HG03045 (cell line): ENCODE data around the gene RFX8.
"Not testable (repeated sequence)": the region's sequence is repeated elsewhere in the genome, so short reads cannot be mapped to it uniquely, and the experiment has no call there.

Source experiments
- ATAC-seq: cut with Tn5 transposase; IDR thresholded peaks from one replicate; pipeline ENCODE4 v1.9.1; 2021; ENCODE audit warnings: mild to moderate bottlenecking, moderate library complexity; ENCODE audit not compliant: unreplicated experiment

The RFX8 gene

DNA sequence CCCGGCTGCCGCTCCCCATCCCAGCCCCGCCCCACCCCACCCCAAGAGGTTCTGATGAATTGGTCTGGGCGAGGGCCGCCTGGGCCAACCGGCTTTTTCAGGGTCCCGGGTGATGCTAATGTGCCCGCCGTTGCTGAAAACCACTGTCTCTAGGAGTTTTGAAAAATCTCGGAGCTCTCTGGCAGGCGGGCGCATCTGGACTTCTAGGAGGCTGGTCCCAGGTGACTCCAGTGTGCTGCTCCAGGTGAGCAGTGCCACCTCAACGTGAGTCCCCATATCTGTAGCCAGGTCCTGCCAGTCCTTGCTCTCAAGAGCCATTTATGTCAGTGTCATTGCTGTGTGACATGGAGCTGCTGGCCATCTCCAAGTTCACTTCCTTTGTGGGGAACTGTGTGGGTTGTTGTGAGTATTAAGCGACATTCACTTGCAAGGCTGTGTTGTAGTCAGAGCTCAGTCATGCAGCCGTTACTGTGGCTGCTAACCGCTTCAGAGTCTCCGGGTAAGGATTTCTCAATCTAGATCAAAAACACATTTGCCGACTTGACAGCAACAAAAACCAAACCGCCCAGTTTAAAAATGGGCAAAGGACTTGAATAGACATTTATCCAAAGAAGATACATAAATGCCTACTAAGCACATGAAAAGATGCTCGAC is at the start of gene RFX8:
TSS of gene RFX8 (minus strand) at position 382 of the 654 bp plus-strand sequence. CDS start 8,264 bp downstream, outside the sequence.
- no peak for ATAC-seq

DNA sequence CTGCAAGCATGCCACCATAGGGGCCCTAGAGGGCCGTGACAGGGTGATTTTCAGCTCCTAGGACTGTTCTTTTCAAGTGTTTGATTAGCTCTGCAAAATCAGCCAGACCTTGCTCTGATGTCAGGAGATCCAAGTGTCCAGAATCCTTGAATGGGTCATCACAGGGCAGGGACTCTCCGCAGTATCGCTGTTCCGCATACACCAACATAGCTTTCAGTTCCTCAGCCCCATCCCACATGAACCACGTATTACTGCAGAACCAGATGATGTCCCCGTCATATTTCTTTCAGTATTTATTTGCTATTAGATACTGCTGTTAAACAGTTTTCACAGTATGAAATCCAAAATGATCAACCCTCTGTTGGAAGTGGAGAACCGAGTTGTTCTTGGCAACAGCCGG is 46.6 kb upstream of the RFX8 start:
- no peak for ATAC-seq

DNA sequence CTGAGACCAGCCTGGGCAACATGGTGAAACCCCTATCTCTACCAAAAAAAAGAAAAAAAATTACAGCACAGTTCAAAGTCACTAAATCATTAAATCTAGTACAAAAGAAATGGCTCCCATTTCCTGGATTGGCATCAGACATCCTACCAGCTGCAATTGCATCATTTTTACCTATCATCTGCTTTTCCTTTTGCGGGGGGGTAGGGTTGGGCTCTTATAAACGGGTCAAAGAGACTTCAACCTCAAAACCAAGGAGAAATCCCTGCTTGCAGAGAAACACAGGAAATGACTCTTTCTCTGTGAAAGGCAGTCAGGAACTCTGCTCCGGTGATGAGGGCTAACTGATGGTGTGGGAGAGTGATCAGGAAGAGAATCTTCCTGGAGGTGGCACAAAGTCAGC is 45.3 kb upstream of the RFX8 start:
- ATAC-seq = no peak

DNA sequence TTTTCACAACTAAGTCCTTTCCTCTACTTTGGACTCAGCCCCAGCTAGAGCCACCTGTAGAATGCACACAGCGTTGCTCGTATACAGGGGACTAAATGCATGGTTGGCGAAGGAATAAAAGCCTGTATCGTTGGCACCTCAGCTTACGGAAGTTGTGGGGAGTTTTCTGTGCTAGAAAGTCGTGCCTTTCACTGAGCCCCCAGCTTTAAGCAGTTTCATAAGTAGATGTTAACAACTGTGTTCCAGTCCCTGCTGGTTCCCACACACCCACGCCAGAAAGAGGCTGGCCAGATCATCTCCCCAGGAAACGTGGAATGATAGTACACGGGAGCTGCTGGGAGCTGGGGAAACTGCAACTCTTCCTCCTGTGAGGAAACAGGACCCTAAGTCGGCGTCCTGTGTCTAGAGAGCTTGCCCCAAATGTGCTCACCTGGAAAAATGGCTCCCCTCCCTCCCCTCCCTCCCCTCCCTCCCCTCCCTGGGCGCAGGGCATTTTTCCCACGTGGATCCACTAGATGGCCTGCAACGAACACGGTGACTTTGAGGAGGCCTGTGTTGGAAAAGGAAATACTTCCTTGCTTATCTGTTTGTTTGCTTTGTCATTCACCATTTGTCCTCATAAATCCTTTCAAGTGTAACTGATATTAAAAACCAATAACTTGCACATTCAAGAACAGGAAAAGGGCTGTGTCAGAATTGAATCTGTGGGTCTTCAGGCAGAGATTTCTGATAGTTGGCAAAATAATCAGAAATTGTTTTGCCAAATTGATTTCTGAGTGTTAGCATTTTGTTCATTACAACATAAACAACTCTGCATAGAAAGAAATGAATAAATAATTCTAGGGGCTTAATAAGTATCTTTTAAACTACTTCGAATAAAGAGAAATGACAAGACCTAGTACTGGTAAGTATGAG is 43.9 kb upstream of the RFX8 start:
- no peak for ATAC-seq

DNA sequence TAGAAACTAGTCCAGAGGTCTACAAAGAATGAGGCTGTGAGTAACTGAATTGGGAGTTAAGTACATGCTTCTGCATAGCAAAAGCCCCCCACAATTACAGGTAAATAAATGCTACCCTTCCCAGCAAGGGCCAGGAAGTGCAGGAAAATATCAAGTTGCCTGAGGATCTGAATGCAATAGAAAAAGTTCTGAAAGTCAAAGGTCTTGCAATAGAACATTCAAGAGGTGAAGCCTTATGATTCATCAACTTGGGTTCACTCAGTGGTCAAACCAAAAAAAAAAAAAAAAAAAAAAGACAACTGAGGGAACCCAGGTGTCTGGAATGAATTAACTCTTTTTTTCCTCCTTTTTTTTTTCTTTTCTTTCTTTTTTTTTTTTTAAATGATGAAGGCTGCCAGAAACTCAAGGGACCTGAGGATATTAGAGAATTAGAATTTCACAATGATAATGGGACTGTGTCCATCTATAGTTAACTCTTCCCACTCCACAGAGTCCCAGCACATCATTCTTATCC is 42.9 kb upstream of the RFX8 start:
- ATAC-seq = no peak

DNA sequence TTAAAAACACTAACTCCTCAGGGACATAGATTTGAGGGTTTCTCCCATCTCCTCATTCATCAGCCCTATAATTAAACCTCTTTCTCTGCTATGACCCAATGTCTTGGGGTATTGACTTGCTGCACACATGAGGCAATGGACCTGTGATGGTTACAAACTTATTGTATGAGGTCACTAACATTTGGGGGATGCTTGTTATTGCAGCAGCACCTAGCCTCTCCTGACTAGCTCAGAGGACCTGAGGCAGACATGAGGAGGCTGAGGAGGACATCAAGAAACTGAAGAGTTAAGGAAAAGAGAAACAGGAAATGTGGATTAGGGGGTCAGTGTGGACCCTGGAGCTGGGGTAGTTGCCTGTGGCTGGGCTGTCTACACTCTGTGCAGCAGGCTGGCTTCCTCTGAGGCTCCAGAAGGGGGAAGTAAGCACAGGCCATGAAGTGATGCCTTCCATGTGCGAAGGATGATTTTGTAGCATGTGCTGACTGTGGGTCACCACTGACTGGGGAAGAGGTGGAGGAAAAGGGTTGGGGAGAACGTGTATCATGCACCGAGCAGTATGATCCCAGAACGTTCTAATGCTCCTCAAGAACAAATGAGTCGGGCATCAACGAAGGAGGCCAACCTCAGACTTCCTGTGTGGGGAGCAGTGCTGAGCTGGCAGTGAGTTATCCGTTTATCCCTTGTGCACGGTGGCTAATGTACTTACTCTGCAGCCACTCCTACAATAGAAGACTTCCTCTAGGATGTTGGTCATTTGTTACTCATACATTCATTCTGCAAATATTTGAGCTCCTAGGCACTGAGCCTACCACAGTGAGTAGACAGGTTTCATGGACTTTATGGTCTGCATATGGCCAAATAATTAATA is 42.1 kb upstream of the RFX8 start:
- ATAC-seq = no peak

DNA sequence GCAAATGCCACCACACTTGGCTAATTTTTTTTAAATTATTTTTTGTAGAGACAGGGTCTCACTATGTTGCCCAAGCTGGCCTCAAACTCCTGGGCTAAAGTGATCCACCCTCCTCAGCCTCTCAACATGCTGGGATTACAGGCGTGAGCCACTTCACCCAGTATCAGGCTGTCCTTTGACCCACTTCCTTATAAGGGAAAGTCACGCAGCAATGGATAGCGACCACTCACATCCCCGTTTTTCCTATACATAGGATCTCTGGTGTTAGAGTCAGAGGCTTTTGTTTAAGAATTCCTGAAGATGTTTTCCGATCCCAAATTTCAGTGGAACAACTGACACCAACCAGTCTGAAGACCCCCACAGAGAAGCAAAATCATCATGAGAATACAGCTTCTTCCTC is 41.4 kb upstream of the RFX8 start:
- ATAC-seq = no peak

DNA sequence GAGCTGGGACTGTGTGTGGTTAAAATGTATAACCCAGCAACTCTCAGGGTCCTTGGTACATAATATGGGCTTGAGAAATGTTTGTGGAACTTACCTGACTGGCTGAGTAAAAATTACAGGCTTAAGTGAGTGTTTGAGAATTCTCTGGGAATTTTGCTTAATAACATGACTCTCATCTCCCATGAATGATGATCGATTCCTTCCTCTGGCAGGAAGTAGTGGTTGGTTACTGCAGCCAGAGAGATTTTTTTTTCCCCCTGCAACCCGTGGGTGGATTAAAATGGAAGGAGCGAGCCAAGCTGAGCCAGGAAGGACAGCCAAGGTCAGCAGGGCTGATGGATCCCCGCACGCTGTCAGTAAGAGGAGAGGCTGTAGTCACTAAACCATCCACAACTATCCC is 40.6 kb upstream of the RFX8 start:
- ATAC-seq = no peak

DNA sequence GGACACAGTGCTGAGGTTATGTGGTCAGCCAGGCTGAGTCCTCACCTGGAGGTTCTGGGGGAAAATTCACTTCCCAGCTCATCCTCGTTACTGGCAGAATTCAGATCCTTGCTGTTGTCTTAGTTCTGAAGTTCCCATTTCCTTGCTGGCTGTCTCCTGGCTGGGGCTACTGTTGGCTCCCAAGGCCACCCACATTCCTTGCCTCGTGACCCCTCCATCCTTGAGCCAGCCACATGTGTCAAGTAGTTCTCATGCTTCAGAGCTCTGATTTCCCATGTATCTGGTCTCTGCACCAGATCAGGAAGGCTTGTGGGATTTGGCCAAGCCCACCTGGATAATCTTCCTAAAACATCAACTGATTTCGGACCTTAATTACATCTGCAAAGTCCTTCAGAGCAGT is 38.1 kb upstream of the RFX8 start:
- ATAC-seq = no peak

DNA sequence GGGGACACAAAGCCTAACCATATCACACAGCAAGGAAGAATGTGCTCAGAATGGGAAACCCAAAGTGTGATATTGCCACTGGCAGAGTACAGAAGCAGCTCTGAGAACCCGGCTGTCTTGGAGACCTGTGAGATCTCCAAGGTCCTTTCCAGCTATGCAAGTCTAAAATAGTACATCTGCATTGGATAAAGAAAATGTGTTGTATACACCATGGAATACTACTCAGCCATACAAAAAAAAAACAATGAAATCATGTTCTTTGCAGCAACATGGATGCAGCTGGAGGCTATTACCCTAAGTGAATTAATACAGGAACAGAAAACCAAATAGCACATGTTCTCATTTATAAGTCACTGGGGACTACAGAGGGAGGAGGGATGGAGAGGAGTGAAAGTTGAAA is 36.5 kb upstream of the RFX8 start:
- no peak for ATAC-seq

DNA sequence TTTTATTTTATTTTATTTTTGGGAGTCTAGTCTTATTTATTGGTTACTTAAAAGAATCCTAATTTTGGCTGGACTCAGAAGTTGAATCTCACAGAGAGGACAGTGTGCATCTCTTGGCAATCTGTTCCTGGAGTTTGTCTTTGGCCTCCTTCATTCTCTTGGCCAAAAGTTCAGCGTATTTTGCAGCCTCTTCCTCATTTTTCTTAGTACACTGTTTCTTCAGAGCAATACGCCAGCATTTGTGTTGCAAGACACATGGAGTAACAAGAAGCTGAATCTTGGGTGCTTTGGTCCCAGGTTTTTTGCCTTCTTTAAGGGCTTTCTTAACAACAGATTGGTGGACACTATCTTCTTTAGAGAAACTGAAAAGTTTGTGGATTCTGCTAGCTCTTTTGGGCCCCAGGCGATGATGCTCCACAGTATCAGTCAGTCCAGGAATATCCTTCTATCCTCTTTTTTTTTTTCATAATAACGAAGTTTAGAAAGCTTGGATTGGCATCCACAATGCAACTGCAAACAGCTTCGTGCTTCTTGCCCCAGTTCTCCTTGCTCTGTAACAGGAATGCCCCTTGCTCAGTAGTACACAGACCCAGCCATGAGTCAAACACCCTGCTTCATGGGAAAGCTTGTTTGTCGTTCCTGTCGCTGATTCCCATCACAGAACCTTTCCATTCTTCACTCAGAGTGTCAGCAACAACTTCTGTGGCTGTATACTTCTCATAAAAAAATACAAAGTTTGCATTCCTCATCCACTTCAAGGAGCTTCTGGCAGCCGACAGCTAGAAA is 34.8 kb upstream of the RFX8 start:
- no peak for ATAC-seq

DNA sequence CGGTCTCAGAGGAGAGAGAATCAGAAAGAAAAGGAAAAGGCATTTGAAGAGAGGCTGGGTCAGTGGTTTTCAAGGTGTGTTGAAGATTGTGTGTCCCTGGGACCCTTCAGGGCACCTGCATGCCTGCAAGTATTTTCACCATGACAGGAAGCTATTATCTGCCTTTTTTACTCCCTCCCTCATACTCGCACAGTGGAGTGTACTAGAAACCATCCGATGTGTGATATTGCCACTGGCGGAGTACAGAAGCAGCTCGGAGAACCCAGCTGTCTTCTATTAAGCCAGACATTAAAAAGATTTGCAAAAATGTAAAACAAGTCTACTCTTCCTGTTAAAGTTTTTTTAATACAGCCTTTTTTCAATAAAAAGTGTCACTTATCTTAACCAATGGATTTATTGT is 33.7 kb upstream of the RFX8 start:
- ATAC-seq = no peak

DNA sequence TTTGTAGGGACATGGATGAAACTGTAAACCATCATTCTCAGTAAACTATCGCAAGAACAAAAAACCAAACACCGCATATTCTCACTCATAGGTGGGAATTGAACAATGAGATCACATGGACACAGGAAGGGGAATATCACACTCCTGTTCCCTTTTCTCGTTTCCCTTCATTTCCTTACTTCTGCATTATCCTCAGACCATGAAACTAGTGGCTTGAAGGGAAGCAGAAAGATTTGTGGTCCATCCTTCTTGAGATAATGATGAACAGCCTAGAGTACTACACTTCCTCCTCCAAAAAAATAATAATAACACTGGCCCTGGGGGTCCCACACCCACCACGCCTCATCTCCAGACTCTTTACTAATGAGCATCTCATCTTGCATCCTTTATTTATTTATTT is 30.4 kb upstream of the RFX8 start:
- not testable (repeated sequence) for ATAC-seq

DNA sequence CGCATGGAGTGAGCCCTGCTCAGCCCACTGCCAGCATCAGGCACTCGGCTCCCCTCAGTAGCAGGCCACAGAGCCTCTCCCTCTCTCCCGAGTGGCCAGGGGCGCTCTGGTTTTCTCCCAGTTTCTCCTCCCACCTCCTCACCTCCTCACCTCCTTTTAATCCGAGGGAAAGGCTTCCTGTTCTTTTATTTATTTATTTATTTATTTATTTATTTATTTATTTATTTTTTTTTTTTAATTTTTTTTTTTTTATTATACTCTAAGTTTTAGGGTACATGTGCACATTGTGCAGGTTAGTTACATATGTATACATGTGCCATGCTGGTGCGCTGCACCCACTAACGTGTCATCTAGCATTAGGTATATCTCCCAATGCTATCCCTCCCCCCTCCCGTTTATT is 29.8 kb upstream of the RFX8 start:
- ATAC-seq = not testable (repeated sequence)

DNA sequence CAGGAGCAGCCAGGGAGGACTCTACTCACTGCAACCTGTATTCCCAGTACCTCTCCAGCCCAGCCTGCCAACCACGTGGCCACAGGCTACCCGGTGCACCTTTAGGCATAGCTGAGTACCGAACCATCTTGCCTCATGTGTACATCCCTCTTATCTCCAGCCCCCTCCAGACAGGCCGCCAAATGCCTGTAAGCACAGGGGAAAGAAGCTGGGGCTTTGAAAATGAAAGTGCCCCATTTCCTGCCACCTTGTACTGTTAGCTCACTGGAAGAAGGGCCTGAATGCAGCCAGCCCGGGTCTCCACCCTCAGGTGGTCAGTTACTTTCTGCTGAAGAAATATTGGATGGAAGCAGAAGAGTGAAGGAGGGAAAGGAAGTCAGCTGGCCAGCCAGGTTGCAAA is 27.2 kb upstream of the RFX8 start:
- no peak for ATAC-seq

DNA sequence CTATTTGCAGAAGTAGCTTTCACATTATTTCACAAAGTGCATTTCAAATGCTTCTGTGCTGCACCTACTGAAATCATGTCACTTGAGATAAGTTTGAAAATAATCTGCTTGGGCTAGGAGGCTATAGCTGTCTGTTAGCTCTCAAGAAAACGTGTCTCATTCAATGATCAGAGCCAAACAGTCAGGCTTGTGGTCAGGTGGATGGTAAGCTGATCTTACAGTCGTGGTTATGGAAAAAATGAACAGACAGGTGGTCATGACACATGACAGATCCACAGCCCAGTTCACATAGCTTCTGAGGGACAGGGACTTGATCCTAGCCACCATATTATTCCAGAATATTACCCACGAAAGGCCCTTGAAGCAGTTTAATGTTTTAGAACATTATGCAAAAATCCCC is 26.5 kb upstream of the RFX8 start:
- ATAC-seq = no peak

DNA sequence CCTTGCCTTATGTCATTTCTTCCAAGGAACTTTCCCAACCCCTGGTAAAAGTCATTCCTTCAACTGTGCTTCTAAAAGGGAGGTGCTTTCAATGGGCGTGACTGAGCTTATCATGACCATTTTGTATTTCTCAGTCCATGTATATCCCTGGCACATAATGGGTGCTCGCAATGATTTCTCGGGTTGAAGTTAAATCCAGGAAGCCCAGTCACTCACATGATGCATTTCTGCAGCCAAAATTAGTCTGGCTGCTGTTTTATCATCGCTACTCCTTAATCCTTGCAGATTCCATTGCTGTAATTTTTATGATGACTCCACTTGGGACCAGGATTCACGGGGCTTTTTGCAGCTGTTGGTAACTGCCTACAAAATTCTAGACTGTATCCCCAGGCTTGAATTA is 25.9 kb upstream of the RFX8 start:
- no peak for ATAC-seq

DNA sequence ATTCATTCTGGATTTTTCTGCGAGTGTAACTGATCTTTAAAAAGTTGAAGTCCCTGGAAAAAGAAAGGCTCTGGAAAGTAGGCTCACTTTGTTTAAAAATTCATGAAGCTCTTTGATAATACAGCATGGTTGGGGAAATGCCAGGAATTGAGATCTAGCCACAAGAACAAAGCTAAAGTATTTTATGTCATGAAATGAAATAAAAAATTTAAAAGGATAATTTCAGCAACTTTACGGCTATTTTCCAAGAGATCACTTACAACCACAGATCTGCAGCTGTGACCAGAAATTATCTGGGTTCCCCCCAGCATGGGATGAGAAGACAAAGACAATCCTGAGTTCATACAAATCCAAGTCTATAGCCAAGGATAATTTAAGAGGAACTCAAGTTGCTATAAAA is 25.3 kb upstream of the RFX8 start:
- ATAC-seq = no peak

DNA sequence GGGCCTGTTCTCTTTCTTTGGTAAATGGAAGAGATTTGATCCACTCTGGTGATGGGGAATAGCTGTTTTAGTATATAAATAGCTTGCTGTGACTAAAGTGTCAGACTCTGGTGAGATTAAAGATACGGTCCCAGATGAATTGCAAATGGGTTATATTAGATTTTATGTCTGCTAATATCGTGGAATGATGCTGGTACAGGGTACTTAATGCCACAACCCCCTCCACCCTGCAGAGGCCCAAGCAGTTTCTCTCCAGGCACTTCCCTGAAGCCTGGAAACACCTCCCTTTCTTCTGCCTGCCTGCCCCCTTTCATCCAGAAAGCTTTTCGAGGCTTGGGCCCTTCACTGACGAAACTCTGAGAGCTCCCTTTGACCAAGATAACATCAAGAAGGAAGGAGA is 21.4 kb upstream of the RFX8 start:
- no peak for ATAC-seq

DNA sequence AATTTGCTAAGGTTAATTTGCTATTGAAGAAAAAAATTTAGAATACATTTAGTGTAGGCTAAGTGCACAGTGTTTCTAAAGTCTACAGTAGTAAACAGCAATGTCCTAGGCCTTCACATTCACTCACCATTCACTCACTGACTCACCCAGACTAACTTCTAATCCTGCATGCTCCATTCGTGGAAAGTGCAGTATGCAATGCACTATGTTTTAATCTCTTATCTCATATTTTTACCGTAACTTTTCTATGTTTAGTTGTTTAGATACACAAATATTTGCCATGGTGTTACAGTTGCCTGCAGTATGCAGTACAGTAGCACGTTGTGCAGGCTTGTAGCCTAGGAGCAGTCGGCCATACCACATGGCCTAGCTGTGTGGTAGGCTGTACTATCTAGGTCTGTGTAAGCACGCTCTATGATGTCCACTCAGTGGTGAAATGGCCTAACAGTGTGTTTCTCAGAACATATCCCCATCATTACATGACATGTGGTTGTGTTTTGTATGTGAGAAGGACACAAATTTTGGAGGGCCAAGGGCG is 18.1 kb upstream of the RFX8 start:
- ATAC-seq = no peak
